ENCODE results near the gene SGCD.

- TF ChIP-seq CTCF (IDR thresholded peaks at IDR 0.05 in 2 of 3, conservative IDR thresholded peaks at IDR 0.05 in 1 of 3; ENCODE audit: borderline replicate concordance in 1 of 3, insufficient read depth in 1 of 3, low read depth in 2 of 3, low read length in 2 of 3) (no peak), POLR2A (IDR thresholded peaks at IDR 0.05; ENCODE audit: borderline replicate concordance, extremely low read depth, insufficient read depth, insufficient read length) (no peak), SIN3A (IDR thresholded peaks at IDR 0.05; ENCODE audit: low read depth) (no peak)
Observed at GRCh38 chr5:156476678-156477077, 149.7 kb downstream of the SGCD start.

All from HCT116 (cell line).